Karpas-422 (cell line): Measurements from ENCODE around the gene ADIG. TPM values are rescaled to one million over a fixed set of nuclear protein-coding genes. Genes with fewer than 3 reads are reported as not detected.

Source experiments
- DNase-seq: peaks from one replicate; pipeline ENCODE4 v3.0.0-alpha.2; 2015
- H2AFZ ChIP-seq: fragments of 200-600 bp; sonication (generic); 2 replicates; pipeline ENCODE4 v1.6.1; 2014; ENCODE audit warnings: antibody characterized with exemption, low read length, mixed read lengths
- H3K27ac ChIP-seq: fragments of 200-600 bp; sonication (generic); 2 replicates; pipeline ENCODE4 v1.5.1; 2014; ENCODE audit warnings: mild to moderate bottlenecking, low read length, moderate library complexity
- H3K27me3 ChIP-seq: fragments of 200-600 bp; sonication (generic); 2 replicates; pipeline ENCODE4 v1.6.1; 2014; ENCODE audit warnings: low read length, mixed read lengths
- H3K36me3 ChIP-seq: fragments of 200-600 bp; sonication (generic); 2 replicates; pipeline ENCODE4 v1.6.1; 2014; ENCODE audit warnings: low read length, mixed read lengths; ENCODE audit not compliant: insufficient read depth
- H3K4me1 ChIP-seq: fragments of 200-600 bp; sonication (generic); 2 replicates; pipeline ENCODE4 v1.6.1; 2014; ENCODE audit warnings: mild to moderate bottlenecking, low read length, mixed read lengths
- H3K4me2 ChIP-seq: fragments of 200-600 bp; sonication (generic); 2 replicates; pipeline ENCODE4 v1.6.1; 2014; ENCODE audit warnings: low read length, low read depth, mild to moderate bottlenecking; ENCODE audit not compliant: poor library complexity, severe bottlenecking
- H3K4me3 ChIP-seq: fragments of 200-600 bp; sonication (generic); 2 replicates; pipeline ENCODE4 v1.5.1; 2014; ENCODE audit warnings: mild to moderate bottlenecking, antibody characterized with exemption, low read length, mixed read lengths
- H3K79me2 ChIP-seq: fragments of 200-600 bp; sonication (generic); 2 replicates; pipeline ENCODE4 v1.6.1; 2014; ENCODE audit warnings: mild to moderate bottlenecking, low read length, mixed read lengths
- H3K9ac ChIP-seq: fragments of 200-600 bp; sonication (generic); 2 replicates; pipeline ENCODE4 v1.6.0; 2014; ENCODE audit warnings: low read length
- H3K9me2 ChIP-seq: fragments of 200-600 bp; sonication (generic), shearing (Covaris generic); replicated peaks from 2 replicates; pipeline ENCODE4 v1.6.0; 2014; ENCODE audit warnings: mild to moderate bottlenecking, low read length, moderate library complexity; ENCODE audit not compliant: insufficient read depth
- H3K9me3 ChIP-seq: fragments of 300-700, 200-600 bp; sonication (generic); 2 replicates; pipeline ENCODE4 v1.6.1; 2014; ENCODE audit warnings: low read length, mixed read lengths
- H4K20me1 ChIP-seq: fragments of 200-600 bp; sonication (generic); 2 replicates; pipeline ENCODE4 v1.6.1; 2014; ENCODE audit warnings: mild to moderate bottlenecking, antibody characterized with exemption, low read length, low read depth; ENCODE audit not compliant: insufficient read depth
- total RNA-seq: library from RNA; depleted of rRNA; stranded (reverse); fragments of >200 nt; shearing (Covaris generic); gene quantifications from 2 replicates; pipeline ENCODE4 v1.2.3, GENCODE V29; 2014; ENCODE audit warnings: low replicate concordance

The ADIG gene
- total RNA-seq, 1 experiment from 2014 or later: not detected

GRCh38 chr20:38603286-38603685, 22.3 kb downstream of the ADIG start:
- DNase-seq: no peak
- Histone ChIP-seq H3K79me2 (no peaks in the 10 kb centered on the region), H2AFZ (no peak overlapping the region), H3K4me3 (no peak overlapping the region), H3K9me3 (no peaks in the 10 kb centered on the region), H3K4me1 (peaks cover 6% of the 10 kb centered on the region), H3K9ac (no peak overlapping the region), H3K27me3 (no peaks in the 10 kb centered on the region), H4K20me1 (no peaks in the 10 kb centered on the region), H3K36me3 (no peaks in the 10 kb centered on the region), H3K4me2 (no peak overlapping the region), H3K27ac (no peak overlapping the region), H3K9me2 (no peaks in the 10 kb centered on the region)

- Histone ChIP-seq H3K9me3 (no peaks in the 10 kb centered on the region), H3K36me3 (no peaks in the 10 kb centered on the region), H3K9ac (no peak overlapping the region), H3K79me2 (no peaks in the 10 kb centered on the region), H3K4me2 (no peak overlapping the region), H3K27ac (no peak overlapping the region), H3K9me2 (no peaks in the 10 kb centered on the region), H3K4me3 (no peak overlapping the region), H3K4me1 (peaks cover 7% of the 10 kb centered on the region), H4K20me1 (no peaks in the 10 kb centered on the region), H3K27me3 (no peaks in the 10 kb centered on the region), H2AFZ (no peak overlapping the region)
- no peak for DNase-seq
These were observed 23.9 kb downstream of the ADIG start for GRCh38 chr20:38604873-38605303.

- H3K9ac ChIP-seq: no peak overlapping the region
- no peaks in the 10 kb centered on the region for H3K36me3 ChIP-seq
- no peak overlapping the region for H3K4me2 ChIP-seq
- no peak overlapping the region for H3K4me3 ChIP-seq
- H3K9me2 ChIP-seq: no peaks in the 10 kb centered on the region
- no peak overlapping the region for H3K27ac ChIP-seq
- no peaks in the 10 kb centered on the region for H3K27me3 ChIP-seq
- no peak overlapping the region for H2AFZ ChIP-seq
- no peak for DNase-seq
- no peaks in the 10 kb centered on the region for H3K9me3 ChIP-seq
- no peaks in the 10 kb centered on the region for H3K79me2 ChIP-seq
- H3K4me1 ChIP-seq: peaks cover 3% of the 10 kb centered on the region
- H4K20me1 ChIP-seq: no peaks in the 10 kb centered on the region
These were observed 26.4 kb downstream of the ADIG start for GRCh38 chr20:38607351-38607750.

- no peaks in the 10 kb centered on the region for H3K36me3 ChIP-seq
- H4K20me1 ChIP-seq: no peaks in the 10 kb centered on the region
These were observed 27.2 kb downstream of the ADIG start for GRCh38 chr20:38608188-38608587.

GRCh38 chr20:38609815-38610214, 28.8 kb downstream of the ADIG start:
- H2AFZ ChIP-seq: no peak overlapping the region
- H3K9ac ChIP-seq: no peak overlapping the region
- no peaks in the 10 kb centered on the region for H3K27me3 ChIP-seq
- no peaks in the 10 kb centered on the region for H4K20me1 ChIP-seq
- H3K9me3 ChIP-seq: no peaks in the 10 kb centered on the region
- H3K79me2 ChIP-seq: no peaks in the 10 kb centered on the region
- DNase-seq: no peak
- no peak overlapping the region for H3K4me2 ChIP-seq
- H3K27ac ChIP-seq: no peak overlapping the region
- H3K9me2 ChIP-seq: no peaks in the 10 kb centered on the region
- H3K4me1 ChIP-seq: peaks cover 3% of the 10 kb centered on the region
- H3K4me3 ChIP-seq: no peak overlapping the region
- H3K36me3 ChIP-seq: no peaks in the 10 kb centered on the region

More at GRCh38 chr20:38608188-38608587, 27.2 kb downstream of the ADIG start:
- no peak for DNase-seq
- Histone ChIP-seq H3K27me3 (no peaks in the 10 kb centered on the region), H3K4me2 (no peak overlapping the region), H2AFZ (no peak overlapping the region), H3K4me1 (peaks cover 3% of the 10 kb centered on the region), H3K9me2 (no peaks in the 10 kb centered on the region), H3K27ac (no peak overlapping the region), H3K79me2 (no peaks in the 10 kb centered on the region), H3K9me3 (no peaks in the 10 kb centered on the region), H3K4me3 (no peak overlapping the region), H3K9ac (no peak overlapping the region)

GRCh38 chr20:38610521-38610920, 29.5 kb downstream of the ADIG start:
- Histone ChIP-seq H4K20me1 (no peaks in the 10 kb centered on the region), H3K79me2 (no peaks in the 10 kb centered on the region), H3K9ac (no peak overlapping the region), H3K4me3 (no peak overlapping the region), H3K4me1 (peaks cover 3% of the 10 kb centered on the region), H3K27ac (no peak overlapping the region), H2AFZ (no peak overlapping the region), H3K4me2 (no peak overlapping the region), H3K9me3 (no peaks in the 10 kb centered on the region), H3K9me2 (no peaks in the 10 kb centered on the region), H3K36me3 (no peaks in the 10 kb centered on the region), H3K27me3 (no peaks in the 10 kb centered on the region)
- DNase-seq: no peak

GRCh38 chr20:38612751-38613515, 31.9 kb downstream of the ADIG start:
- Histone ChIP-seq H3K9me2 (no peaks in the 10 kb centered on the region), H3K36me3 (no peaks in the 10 kb centered on the region), H3K4me1 (peaks cover 3% of the 10 kb centered on the region), H3K27ac (no peak overlapping the region), H2AFZ (no peak overlapping the region), H3K27me3 (no peaks in the 10 kb centered on the region), H4K20me1 (no peaks in the 10 kb centered on the region), H3K9ac (no peak overlapping the region), H3K4me3 (no peak overlapping the region), H3K4me2 (no peak overlapping the region), H3K9me3 (no peaks in the 10 kb centered on the region), H3K79me2 (no peaks in the 10 kb centered on the region)
- no peak for DNase-seq

- Histone ChIP-seq H3K27me3 (no peaks in the 10 kb centered on the region), H3K27ac (no peak overlapping the region), H2AFZ (no peak overlapping the region), H3K9ac (no peak overlapping the region), H3K4me1 (no peaks in the 10 kb centered on the region), H3K4me3 (no peak overlapping the region), H3K79me2 (no peaks in the 10 kb centered on the region), H3K36me3 (no peaks in the 10 kb centered on the region), H3K9me3 (no peaks in the 10 kb centered on the region), H3K9me2 (no peaks in the 10 kb centered on the region), H4K20me1 (no peaks in the 10 kb centered on the region), H3K4me2 (no peak overlapping the region)
- DNase-seq: no peak
These were observed 34.3 kb downstream of the ADIG start for GRCh38 chr20:38615283-38615682.
